CD4-positive, alpha-beta T cell treated with Interferon alpha-2 for 1 hour (primary cell): ENCODE measurements around the gene INPP5A.

Source experiments
- DNase-seq, 2 donors: peaks; one replicate each; pipeline ENCODE4 v3.0.0-alpha.2; 2020 to 2022

The INPP5A gene

DNA sequence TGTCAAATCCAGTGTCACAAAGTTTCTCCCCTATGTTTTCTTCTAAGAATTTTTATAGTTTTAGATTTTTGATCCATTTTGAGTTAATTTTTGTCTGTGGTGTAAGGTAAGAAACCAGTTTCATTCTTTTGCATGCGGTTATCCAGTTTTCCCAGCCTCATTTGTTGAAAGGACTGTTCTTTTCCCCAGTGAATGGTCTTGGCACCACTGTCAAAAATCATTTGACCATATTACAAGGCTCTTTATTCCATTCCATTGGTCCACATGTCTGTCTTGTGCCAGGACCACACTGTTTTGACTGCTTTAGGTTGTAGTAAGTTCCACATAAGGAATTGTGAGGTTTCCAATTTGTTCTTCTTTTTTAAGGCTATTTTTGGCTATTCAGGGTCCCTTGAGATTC lies 64.0 kb downstream of the INPP5A start:
- DNase-seq, result no peak

DNA sequence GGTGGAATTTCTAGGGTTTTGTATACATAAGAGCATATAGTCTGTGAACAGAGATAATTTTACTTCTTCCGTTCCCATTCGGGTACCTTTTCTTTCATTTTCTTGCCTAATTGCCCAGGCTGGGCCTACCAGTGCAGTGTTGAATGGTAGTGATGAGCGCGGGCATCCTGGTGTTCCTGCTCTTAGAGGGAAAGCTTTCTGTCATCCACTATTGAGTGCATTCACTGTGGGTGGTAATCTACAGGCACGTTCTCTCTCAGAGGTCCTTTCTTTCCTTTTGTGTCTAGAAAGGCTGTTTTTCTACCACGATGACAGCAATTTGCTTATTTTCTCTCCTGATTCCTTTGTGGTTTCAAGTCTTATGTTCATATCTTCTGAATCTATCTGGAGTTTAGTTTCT lies 65.0 kb downstream of the INPP5A start:
- DNase-seq, result no peak

GRCh38 chr10:132603851-132604533 lies 66.4 kb downstream of the INPP5A start:
- DNase-seq, result no peak

- no peak for DNase-seq
Observed at GRCh38 chr10:132604686-132605085, 67.1 kb downstream of the INPP5A start.

GRCh38 chr10:132605390-132605789 lies 67.8 kb downstream of the INPP5A start:
- no peak for DNase-seq

GRCh38 chr10:132606031-132606491 lies 68.5 kb downstream of the INPP5A start:
- DNase-seq, result no peak

DNA sequence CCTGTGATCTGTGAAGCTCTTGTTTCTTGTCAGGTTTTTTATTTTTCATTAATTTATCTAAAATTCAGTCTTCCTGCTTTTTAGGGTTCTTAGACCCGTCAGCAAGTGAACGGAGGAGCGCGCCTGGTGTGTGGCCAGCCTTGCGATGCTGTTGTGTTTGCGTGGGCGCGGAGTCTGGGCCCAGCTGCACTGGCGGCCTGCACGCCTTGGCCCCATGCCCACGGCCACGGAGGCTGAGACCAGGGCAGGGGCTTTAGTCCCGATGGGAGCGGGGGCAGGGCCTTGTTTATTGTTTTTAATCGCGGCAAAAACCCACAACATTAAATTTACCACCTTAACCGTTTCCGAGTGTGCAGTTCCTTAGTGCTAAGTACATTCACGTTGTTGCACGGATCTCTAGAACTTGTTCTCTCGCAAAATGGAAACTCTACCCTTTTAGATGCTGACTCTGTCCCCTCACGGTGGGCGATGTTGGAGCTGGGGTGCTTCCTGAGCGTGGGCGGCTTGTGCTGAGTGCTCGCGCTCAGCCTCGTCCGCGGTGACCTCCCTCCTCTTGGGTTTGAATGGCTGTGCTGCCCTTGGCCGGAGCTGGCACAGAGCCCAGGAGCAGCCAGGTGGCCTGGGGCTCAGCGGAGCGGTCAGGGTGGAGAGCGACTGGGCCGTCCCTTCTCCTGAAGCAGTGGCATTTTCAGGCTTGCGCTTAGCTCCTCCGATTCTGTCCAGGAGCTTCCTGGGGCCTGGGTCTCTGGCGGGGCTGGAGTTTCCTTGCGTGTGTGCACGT lies 69.1 kb downstream of the INPP5A start:
- DNase-seq, result no peak

DNA sequence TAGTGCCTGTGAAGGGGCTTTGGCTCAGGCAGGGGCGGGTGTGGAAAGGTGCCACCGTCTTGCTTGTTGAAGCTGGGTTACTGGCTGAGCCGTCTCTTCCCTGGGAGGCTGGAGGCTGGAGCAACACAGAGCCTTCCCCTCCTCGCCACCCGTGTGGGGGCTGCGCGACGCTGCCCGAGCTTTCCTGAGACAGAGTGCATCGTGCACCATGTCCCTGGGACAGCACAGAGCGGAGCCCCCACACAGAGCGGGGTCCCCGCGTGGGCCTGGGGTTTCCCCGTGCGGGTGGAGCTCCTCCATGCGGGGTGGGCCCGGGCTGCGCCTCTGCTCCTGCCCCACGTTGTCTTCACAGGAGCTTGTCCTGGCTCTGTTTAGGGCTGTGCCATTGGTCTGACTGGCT lies 69.9 kb downstream of the INPP5A start:
- no peak for DNase-seq

DNA sequence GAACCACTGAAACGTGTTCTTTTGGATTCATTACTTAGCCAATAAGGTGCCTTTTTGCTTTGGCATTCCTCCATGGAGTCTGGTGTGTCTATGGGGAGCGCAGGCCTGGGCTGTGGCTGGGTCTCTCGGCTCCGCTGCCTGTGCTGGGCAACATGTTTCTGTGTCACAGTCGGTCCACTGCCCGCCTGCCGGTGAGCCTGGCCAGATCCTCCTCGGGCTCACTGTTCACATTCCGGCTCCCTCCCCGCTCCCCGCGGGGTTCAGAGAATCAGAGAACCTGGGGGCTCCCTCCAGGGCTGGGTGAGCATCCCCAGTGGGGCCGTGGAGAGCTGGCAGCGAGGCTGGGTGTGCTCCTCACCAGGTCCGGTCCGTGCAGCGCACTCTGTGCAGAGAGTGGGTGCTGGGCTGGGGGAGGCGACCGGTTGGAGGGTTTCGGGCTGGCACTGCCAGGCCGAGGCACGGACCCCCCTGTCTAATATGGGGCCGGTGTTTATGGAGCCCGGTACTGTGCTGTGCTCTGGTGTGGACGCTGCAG lies 70.4 kb downstream of the INPP5A start:
- DNase-seq, result no peak

DNA sequence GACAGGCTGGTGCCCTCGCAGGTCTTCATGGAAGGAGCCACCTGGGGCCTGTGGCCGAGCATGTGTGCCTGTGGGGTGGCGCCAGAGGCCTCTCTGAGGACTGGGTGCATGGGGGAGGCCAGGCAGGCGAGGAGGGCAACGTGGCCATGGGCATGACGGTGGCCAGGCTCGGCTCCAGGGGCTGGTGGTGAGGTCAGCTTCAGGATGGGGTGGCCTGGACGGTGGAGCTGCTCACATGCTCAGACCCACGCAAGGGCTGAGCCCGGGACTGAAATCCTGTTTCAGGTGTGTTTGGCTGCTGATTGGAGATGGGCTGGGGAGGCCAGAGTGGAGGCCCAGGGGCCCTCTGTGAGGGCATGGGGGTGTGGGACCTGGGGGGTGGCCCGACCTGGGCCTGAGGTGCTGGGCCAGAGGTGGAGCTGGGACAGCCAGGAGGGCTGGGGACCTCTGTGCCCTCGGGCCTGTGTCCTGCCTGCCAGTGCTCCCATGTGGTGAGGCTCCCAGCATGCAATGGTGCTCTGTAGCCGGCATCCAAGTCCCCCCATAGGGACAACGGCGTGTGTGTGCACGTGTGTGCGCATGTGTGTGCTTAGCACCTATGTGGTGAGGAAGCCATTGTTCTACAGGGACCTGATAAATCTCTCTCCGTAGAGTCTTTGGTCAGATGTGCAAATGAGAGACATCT lies 71.1 kb downstream of the INPP5A start:
- DNase-seq, result no peak

GRCh38 chr10:132609211-132609610 lies 71.6 kb downstream of the INPP5A start:
- no peak for DNase-seq

- no peak for DNase-seq
Observed at GRCh38 chr10:132610071-132610701, 72.6 kb downstream of the INPP5A start.

- no peak for DNase-seq
Observed at GRCh38 chr10:132611026-132611910, 73.7 kb downstream of the INPP5A start.

DNA sequence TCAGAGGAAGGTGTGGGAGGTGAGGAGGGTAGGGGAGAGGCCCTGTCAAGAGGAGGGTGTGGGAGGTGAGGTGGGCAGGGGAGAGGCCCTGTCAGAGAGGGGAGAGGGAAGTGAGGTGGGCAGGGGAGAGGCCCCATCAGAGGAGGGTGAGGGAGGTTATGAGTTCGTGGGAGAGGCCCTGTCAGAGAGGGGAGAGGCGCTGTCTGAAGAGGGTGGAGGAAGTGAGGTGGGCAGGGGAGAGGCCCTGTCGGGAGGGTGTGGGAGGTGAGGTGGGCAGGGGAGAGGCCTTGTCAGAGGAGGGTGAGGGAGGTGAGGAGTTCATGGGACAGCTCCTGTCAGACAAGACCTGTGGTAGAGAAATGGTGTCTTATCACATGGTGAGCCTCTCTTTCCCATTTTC lies 74.4 kb downstream of the INPP5A start:
- no peak for DNase-seq

DNA sequence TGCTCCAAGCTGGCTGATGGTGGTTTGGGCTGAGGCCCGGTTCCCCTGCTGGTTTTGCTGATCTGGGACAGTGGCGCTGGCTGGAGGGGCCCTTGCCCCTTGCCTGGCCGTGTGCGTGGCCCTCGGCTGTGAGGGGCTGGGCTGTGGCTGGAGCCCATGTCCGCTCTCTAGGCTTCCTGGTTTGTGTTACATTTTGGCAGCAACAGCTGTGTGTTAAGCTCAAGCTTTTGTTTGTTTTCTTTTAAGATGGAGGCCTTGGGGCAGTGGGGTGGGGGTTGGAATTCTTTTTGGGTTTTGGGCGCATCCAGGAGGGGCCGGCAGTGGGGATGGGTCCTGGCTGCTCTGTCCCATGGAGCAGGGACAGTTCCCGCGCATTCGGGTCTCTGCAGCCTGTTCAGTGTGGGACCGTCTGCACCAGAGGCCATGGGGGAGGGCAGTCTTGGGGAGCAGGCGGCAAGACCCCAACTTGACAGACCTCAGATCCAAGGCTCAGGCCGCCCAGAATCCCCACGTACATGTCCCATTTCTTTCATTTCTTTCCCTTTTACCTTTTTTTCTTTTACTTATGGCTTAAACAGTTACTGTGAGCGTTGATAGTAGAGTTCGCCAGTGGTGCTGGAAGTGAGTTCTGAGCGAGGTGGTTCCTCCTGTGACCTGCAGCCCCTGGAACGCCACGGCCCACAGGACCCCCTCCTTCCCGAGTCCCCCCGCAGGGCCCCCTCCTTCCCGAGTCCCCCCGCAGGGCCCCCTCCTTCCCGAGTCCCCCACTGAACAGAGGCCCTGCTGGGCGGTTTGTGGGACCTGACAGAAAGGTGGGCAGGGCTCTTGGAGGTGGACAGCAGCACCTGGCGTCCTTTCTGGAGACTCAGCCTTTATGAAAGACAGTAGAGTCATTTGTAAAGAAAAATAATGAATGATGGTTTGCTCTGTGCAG lies 75.3 kb downstream of the INPP5A start:
- DNase-seq, result no peak

- DNase-seq, result no peak
Observed at GRCh38 chr10:132613566-132614348, 76.2 kb downstream of the INPP5A start.

GRCh38 chr10:132614431-132615340 lies 77.1 kb downstream of the INPP5A start:
- no peak for DNase-seq

GRCh38 chr10:132615341-132616169 lies 78.0 kb downstream of the INPP5A start:
- no peak for DNase-seq
